HepG2 (cell line): Measurements from ENCODE around the gene TPX2. TPM values are rescaled to one million over a fixed set of nuclear protein-coding genes. Genes with fewer than 3 reads are reported as not detected.

Source experiments
- ARNT2 ChIP-seq: sonication (generic); formaldehyde crosslinking; IDR thresholded peaks from 2 replicates; pipeline ENCODE4 v1.8.0; 2022; ENCODE audit warnings: mild to moderate bottlenecking, low read depth, missing genetic modification reagents, moderate library complexity
- ASH2L ChIP-seq: fragments of 300-600, 200-600 bp; sonication (generic); IDR thresholded peaks from 2 replicates; pipeline ENCODE4 v1.7.0; 2017; ENCODE audit warnings: low read depth, mild to moderate bottlenecking, moderate library complexity, mixed read lengths, low read length; ENCODE audit not compliant: insufficient read length
- HDAC6 ChIP-seq: fragments of 200-600 bp; sonication (generic); IDR thresholded peaks from 2 replicates; pipeline ENCODE4 v1.7.0; 2017; ENCODE audit warnings: mild to moderate bottlenecking, antibody characterized with exemption, low read length, low read depth
- HOXA5 ChIP-seq: sonication (generic); formaldehyde crosslinking; IDR thresholded peaks from 2 replicates; pipeline ENCODE4 v1.4.0; 2020; ENCODE audit warnings: missing genetic modification reagents
- KAT8 ChIP-seq: IDR thresholded peaks from 2 replicates; pipeline ENCODE4 v1.6.1; 2016; ENCODE audit warnings: missing genetic modification reagents, missing compliant biosample characterization
- MAFK ChIP-seq, 2 experiments: IDR thresholded peaks in 1 of 2; conservative IDR thresholded peaks in 1 of 2; 2 replicates each; pipeline ENCODE4 v1.6.1; 2011; ENCODE audit warnings: improper control_type of control experiment in 2 of 2, low read length in 2 of 2
- MBD4 ChIP-seq: IDR thresholded peaks from 2 replicates; pipeline ENCODE4 v1.6.1; 2012; ENCODE audit warnings: low read length, inconsistent platforms, borderline replicate concordance
- MEIS2 ChIP-seq: sonication (generic); formaldehyde crosslinking; IDR thresholded peaks from 2 replicates; pipeline ENCODE4 v1.9.0; 2021; ENCODE audit warnings: mild to moderate bottlenecking, missing genetic modification reagents
- NFIC ChIP-seq: IDR thresholded peaks from 2 replicates; pipeline ENCODE4 v1.6.1; 2012; ENCODE audit warnings: mild to moderate bottlenecking, low read length, inconsistent platforms
- PAXIP1 ChIP-seq: sonication (generic); formaldehyde crosslinking; conservative IDR thresholded peaks from 2 replicates; pipeline ENCODE4 v1.4.0; 2020; ENCODE audit warnings: mild to moderate bottlenecking, missing genetic modification reagents, moderate library complexity
- PREB ChIP-seq: sonication (generic); formaldehyde crosslinking; IDR thresholded peaks from 2 replicates; pipeline ENCODE4 v1.4.0; 2020; ENCODE audit warnings: missing genetic modification reagents
- RBFOX2 ChIP-seq: fragments of 200-400 bp; formaldehyde crosslinking; IDR thresholded peaks from 2 replicates; pipeline ENCODE4 v1.6.1; 2017; ENCODE audit warnings: low read depth, mild to moderate bottlenecking, low read length
- SRSF4 ChIP-seq: fragments of 200-400 bp; formaldehyde crosslinking; IDR thresholded peaks from one replicate; pipeline ENCODE4 v1.6.1; 2018; ENCODE audit warnings: mild to moderate bottlenecking, low read depth, low read length, moderate library complexity; ENCODE audit not compliant: poor library complexity, severe bottlenecking
- TIGD3 ChIP-seq: sonication (generic); formaldehyde crosslinking; IDR thresholded peaks from 2 replicates; pipeline ENCODE4 v1.5.1; 2020; ENCODE audit warnings: mild to moderate bottlenecking, missing genetic modification reagents, borderline replicate concordance
- ZBTB26 ChIP-seq: IDR thresholded peaks from 2 replicates; pipeline ENCODE4 v1.6.1; 2016; ENCODE audit warnings: missing compliant biosample characterization, missing genetic modification reagents, borderline replicate concordance
- ZMYM4 ChIP-seq: sonication (generic); formaldehyde crosslinking; IDR thresholded peaks from 2 replicates; pipeline ENCODE4 v1.8.1; 2023; ENCODE audit warnings: mild to moderate bottlenecking, missing genetic modification reagents
- ZNF296 ChIP-seq: sonication (generic); formaldehyde crosslinking; conservative IDR thresholded peaks from 2 replicates; pipeline ENCODE4 v1.5.0; 2020; ENCODE audit warnings: mild to moderate bottlenecking, missing genetic modification reagents
- ZNF513 ChIP-seq: sonication (generic); formaldehyde crosslinking; conservative IDR thresholded peaks from 2 replicates; pipeline ENCODE4 v1.5.0; 2020; ENCODE audit warnings: missing genetic modification reagents
- ZNF766 ChIP-seq: sonication (generic); formaldehyde crosslinking; IDR thresholded peaks from 2 replicates; pipeline ENCODE4 v1.5.0; 2020; ENCODE audit warnings: missing genetic modification reagents, borderline replicate concordance
- polyA plus RNA-seq, 8 experiments: library from polyadenylated mRNA; depleted of rRNA in 3 of 8; stranded (reverse) in 7 of 8; unstranded in 1 of 8; fragments of >200 nt; fragmentation: Illumina TruSeq in 4 of 8; extraction: Trizol in 4 of 8; gene quantifications; 2 replicates each; pipeline versions ENCODE4 v1.2.1 to v1.2.3, GENCODE V29; 2011 to 2016; ENCODE audit warnings: low read depth in 4 of 8, missing spikeins in 1 of 8, mixed read lengths in 1 of 8; ENCODE audit not compliant: insufficient read depth in 1 of 8
- total RNA-seq, 5 experiments: library from RNA; depleted of rRNA; stranded (reverse); fragments of >200 nt; fragmentation: Illumina TruSeq; extraction: Trizol; gene quantifications; 2 replicates each; pipeline ENCODE4 v1.2.3, GENCODE V29; 2016; ENCODE audit warnings: low read depth in 1 of 5

The TPX2 gene
- total and polyA plus RNA-seq, 2 of the 13 experiments (the other 11 are each of a cell fraction or from before 2014, with no cell fraction given), result 34.3 to 124 TPM

GRCh38 chr20:31719644-31720485 is 19.2 kb upstream of the TPX2 start (continued):
- TF ChIP-seq KAT8 (CRISPR knock-in tag) (peak; percentile 73), HOXA5 (peak; percentile 94), MEIS2 (peak; percentile 93), ZNF513 (CRISPR knock-in tag) (0 out of 2 replicates have a peak, but pooled peaks have one; percentile 19), HDAC6 (0 out of 2 replicates have a peak, but pooled peaks have one; percentile 70), MAFK (conservative IDR thresholded peaks at IDR 0.05 in 1 of 2, IDR thresholded peaks at IDR 0.05 in 1 of 2; ENCODE audit: low read length in 2 of 2) (peak; percentile 6 to 32; a peak in 3 of 4 replicates), RBFOX2 (peak; percentile 45), ZMYM4 (peak; percentile 84; the same call in 1 of the 2 replicates), PREB (CRISPR knock-in tag) (no peak), NFIC (peak; percentile 99), TIGD3 (CRISPR knock-in tag) (peak; percentile 15; the same call in 1 of the 2 replicates), PAXIP1 (CRISPR knock-in tag) (peak; percentile 96), ASH2L (peak; percentile 86), SRSF4 (no peak), MBD4 (peak; percentile 94), ZNF766 (CRISPR knock-in tag) (peak; percentile 92; the same call in 1 of the 2 replicates), ZNF296 (no peak), ARNT2 (CRISPR knock-in tag) (peak; percentile 78), ZBTB26 (peak; percentile 77; the same call in 1 of the 2 replicates)
